Osteoblast (primary cell): Measurements from ENCODE around the gene CENPC. TPM values are rescaled to one million over a fixed set of nuclear protein-coding genes. Genes with fewer than 3 reads are reported as not detected.
A peak's percentile ranks its signal among the peaks of the same experiment; 100 is the strongest.
"Not testable (repeated sequence)": the region's sequence is repeated elsewhere in the genome, so short reads cannot be mapped to it uniquely, and the experiment has no call there.

Experiments used
- DNase-seq: peaks from one replicate; pipeline ENCODE4 v3.0.0; 2011; ENCODE audit warnings: low spot score, mixed read lengths; ENCODE audit not compliant: insufficient read length; ENCODE audit errors: missing footprints
- H2AFZ ChIP-seq: 2 replicates; pipeline ENCODE4 v1.6.0; 2011; ENCODE audit warnings: mild to moderate bottlenecking, low read length
- H3K27ac ChIP-seq: 2 replicates; pipeline ENCODE4 v1.5.1; 2011; ENCODE audit warnings: mild to moderate bottlenecking, low read depth, low read length, moderate library complexity
- H3K27me3 ChIP-seq: 2 replicates; pipeline ENCODE4 v1.6.0; 2012; ENCODE audit warnings: mild to moderate bottlenecking, control low read depth, inconsistent platforms, low read length, moderate library complexity; ENCODE audit not compliant: insufficient read depth
- H3K36me3 ChIP-seq: 2 replicates; pipeline ENCODE4 v1.5.1; 2011; ENCODE audit warnings: mild to moderate bottlenecking, low read length, control low read depth, moderate library complexity; ENCODE audit not compliant: insufficient read depth
- H3K4me1 ChIP-seq: 2 replicates; pipeline ENCODE4 v1.5.1; 2011; ENCODE audit warnings: mild to moderate bottlenecking, low read length, control low read depth, moderate library complexity; ENCODE audit not compliant: insufficient read depth
- H3K4me2 ChIP-seq: 2 replicates; pipeline ENCODE4 v1.6.0; 2011; ENCODE audit warnings: mild to moderate bottlenecking, low read length; ENCODE audit not compliant: insufficient read depth
- H3K4me3 ChIP-seq: fragments of 200-600 bp; sonication (generic); 3 replicates; pipeline ENCODE4 v1.5.1; 2012; ENCODE audit warnings: mild to moderate bottlenecking, low read length, inconsistent platforms; ENCODE audit not compliant: insufficient read depth
- H3K79me2 ChIP-seq: 2 replicates; pipeline ENCODE4 v1.6.0; 2012; ENCODE audit warnings: mild to moderate bottlenecking, low read length, control low read depth, inconsistent platforms; ENCODE audit not compliant: insufficient read depth
- H3K9me3 ChIP-seq: 2 replicates; pipeline ENCODE4 v1.5.1; 2011; ENCODE audit warnings: low read depth, low read length, control low read depth
- H4K20me1 ChIP-seq: 2 replicates; pipeline ENCODE4 v1.6.0; 2012; ENCODE audit warnings: mild to moderate bottlenecking, low read length, control low read depth; ENCODE audit not compliant: insufficient read depth
- CTCF ChIP-seq: IDR thresholded peaks from 2 replicates; pipeline ENCODE4 v1.5.1; 2011; ENCODE audit warnings: mild to moderate bottlenecking, low read depth, low read length, moderate library complexity; ENCODE audit errors: extremely low read depth
- total RNA-seq: library from RNA; depleted of rRNA; stranded (reverse); fragments of >200 nt; gene quantifications from 2 replicates; pipeline ENCODE4 v1.2.3, GENCODE V29; 2012

Gene CENPC
- total RNA-seq, 1 donor, result 19.9 TPM

DNA sequence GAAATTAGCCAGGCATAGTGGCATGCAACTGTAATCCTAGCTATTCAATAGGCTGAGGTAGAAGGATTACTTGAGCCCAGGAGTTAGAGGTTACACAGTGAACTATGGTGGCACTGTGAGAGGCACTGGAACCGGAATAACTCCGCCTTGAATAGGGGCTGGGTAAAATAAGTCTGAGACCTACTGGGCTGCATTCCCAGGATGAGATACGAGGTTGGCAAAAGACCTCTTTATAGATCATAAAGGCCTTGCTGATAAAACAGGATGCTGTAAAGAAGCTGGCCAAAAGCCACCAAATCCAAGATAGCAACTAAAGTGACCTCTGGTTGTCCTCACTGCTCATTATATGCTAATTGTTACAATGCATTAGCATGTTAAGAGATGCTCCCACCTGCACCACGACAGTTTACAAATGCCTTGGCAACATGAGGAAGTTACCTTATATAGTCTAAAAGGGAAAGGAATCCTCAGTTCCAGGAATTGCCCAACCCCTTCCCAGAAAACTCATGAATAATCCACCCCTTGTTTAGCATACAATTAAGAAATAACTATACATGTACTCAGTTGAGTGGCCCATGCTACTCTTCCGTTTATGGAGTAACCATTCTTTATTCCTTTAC, 88.6 kb downstream of the CENPC start:
- H3K27me3 ChIP-seq, result no peaks in the 10 kb centered on the region

GRCh38 chr4:67452846-67453205, 92.5 kb downstream of the CENPC start:
- not testable (repeated sequence) for H3K4me3 ChIP-seq, H3K27me3 ChIP-seq, H4K20me1 ChIP-seq, H3K4me2 ChIP-seq, H3K79me2 ChIP-seq, DNase-seq, H3K27ac ChIP-seq, H3K36me3 ChIP-seq, H3K4me1 ChIP-seq, H3K9me3 ChIP-seq, H2AFZ ChIP-seq

More for the DNA sequence above, 88.6 kb downstream of the CENPC start:
- no peaks in the 10 kb centered on the region for H3K79me2 ChIP-seq
- no peak overlapping the region for H3K4me3 ChIP-seq
- no peak overlapping the region for H2AFZ ChIP-seq
- no peak overlapping the region for H3K27ac ChIP-seq
- no peaks in the 10 kb centered on the region for H3K36me3 ChIP-seq
- H3K9me3 ChIP-seq, result no peaks in the 10 kb centered on the region
- H3K4me1 ChIP-seq, result no peaks in the 10 kb centered on the region
- no peak for DNase-seq
- H4K20me1 ChIP-seq, result no peaks in the 10 kb centered on the region
- no peak for TF ChIP-seq CTCF
- H3K4me2 ChIP-seq, result no peak overlapping the region

GRCh38 chr4:67452100-67452845, 93.0 kb downstream of the CENPC start:
- Histone ChIP-seq H3K4me2 (no peak overlapping the region), H4K20me1 (no peaks in the 10 kb centered on the region), H3K27me3 (no peaks in the 10 kb centered on the region), H3K27ac (no peak overlapping the region), H3K4me1 (no peaks in the 10 kb centered on the region), H3K9me3 (no peaks in the 10 kb centered on the region), H3K4me3 (no peak overlapping the region), H3K79me2 (no peaks in the 10 kb centered on the region), H2AFZ (peak overlapping the region; percentile 18), H3K36me3 (no peaks in the 10 kb centered on the region)
- DNase-seq, result no peak
- TF ChIP-seq CTCF, result no peak

GRCh38 chr4:67451464-67451863, 93.8 kb downstream of the CENPC start:
- no peaks in the 10 kb centered on the region for H3K4me1 ChIP-seq
- TF ChIP-seq CTCF, result no peak
- H3K27me3 ChIP-seq, result no peaks in the 10 kb centered on the region
- no peak for DNase-seq
- no peak overlapping the region for H2AFZ ChIP-seq
- H3K36me3 ChIP-seq, result no peaks in the 10 kb centered on the region
- H3K79me2 ChIP-seq, result no peaks in the 10 kb centered on the region
- no peaks in the 10 kb centered on the region for H4K20me1 ChIP-seq
- no peak overlapping the region for H3K4me2 ChIP-seq
- H3K27ac ChIP-seq, result no peak overlapping the region
- H3K4me3 ChIP-seq, result no peak overlapping the region
- no peaks in the 10 kb centered on the region for H3K9me3 ChIP-seq
